GM12872 (cell line): ENCODE results near the gene FGF16.

Source experiments
- CTCF ChIP-seq: IDR thresholded peaks from 3 replicates; pipeline ENCODE4 v1.5.1; 2011; ENCODE audit warnings: low read depth, mild to moderate bottlenecking, low read length, moderate library complexity; ENCODE audit not compliant: insufficient read depth

Gene FGF16

GRCh38 chrX:77440330-77440729 lies 6.9 kb upstream of the FGF16 start:
- no peak for TF ChIP-seq CTCF

DNA sequence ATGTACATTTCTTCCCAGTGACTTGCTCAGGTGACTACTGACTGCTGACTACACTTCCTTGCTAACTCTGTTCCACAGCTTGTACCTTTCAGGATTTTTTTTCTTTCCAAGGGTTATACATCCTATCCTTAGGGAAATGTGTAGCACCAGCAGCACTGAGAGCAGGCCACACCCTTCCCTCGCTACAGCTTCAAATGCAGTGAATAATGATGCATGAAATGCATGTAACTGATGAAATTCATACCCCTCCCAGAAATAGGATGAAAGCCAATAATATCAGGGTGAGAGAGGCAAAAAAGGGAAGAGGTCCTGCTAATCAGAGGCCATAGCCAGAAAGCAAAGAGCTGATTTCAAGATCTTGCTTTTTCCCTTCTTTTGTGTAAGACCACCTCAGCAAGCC lies 6.2 kb upstream of the FGF16 start:
- no peak for TF ChIP-seq CTCF

- TF ChIP-seq CTCF: no peak
These were observed 5.7 kb upstream of the FGF16 start for GRCh38 chrX:77441479-77441878.

DNA sequence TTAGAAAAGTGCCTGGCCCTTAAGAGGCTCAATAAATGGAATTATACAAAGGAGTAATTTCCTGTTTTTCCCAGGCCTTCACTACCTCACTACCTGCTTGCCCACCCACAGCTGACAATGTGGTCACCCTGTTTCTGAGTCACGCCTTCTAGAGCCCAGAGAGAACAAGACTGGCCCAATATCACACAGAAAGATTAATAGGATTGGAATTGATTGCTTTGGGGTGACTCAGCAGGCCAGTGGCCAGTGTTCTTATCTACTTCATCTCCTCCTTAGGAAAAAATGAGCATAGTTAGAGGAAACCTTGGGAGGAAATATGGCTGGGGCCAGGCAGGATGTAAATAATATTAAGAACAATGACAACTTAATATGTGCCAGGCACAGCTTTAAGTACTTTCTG lies 4.5 kb upstream of the FGF16 start:
- no peak for TF ChIP-seq CTCF

DNA sequence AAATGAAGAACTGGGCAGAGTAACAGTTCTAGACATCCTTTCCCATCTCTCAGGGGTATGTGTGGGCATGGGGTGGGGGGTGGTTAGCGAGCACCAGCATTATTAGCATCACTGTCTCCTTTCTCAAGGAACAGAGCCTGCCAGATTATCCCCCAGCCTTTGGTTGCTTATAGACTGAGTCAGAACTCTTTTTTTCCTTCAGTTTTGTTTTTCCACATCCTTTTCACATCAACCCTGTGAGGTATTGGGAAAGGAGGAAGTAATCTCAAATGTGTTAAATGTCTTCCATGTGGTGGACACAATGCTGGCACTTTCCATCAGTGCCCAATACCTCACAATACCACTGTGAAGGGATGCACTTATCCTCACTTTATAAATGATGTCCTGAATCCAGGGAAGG lies 3.1 kb upstream of the FGF16 start:
- TF ChIP-seq CTCF: no peak

- TF ChIP-seq CTCF: no peak
These were observed 2.6 kb upstream of the FGF16 start for GRCh38 chrX:77444545-77444944.

DNA sequence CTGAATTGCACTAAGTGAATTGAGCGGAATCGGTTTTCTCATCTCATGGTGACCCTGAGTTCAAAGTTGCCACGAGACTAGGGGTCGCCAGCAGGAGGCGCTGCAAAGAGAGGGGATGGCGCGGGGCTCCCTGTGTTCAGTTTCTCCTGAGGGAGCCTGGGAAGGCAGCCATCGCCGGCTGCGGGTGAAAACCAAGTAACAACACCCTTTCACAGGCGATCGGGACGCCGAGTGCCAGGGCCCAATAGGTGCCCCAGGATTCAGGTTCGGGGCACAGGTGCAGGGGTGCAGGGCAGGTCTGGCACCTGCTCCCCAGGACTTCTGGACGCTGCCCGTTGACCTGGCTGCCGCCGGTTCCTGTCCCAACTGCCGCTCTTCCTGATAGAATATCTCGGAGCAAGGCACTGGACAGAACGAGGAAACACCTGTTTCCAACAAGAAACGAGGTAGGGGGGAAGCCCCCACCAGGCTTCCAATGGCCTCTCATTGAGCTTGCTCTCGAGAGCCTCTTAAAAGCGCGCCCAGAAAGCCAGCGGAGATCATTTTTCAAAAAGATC lies 1.1 kb upstream of the FGF16 start:
- TF ChIP-seq CTCF: peak; percentile 58
